HEK293 (cell line): ENCODE results near the gene FKBP8.

Source experiments
- BCL11A ChIP-seq: fragments of 450-650 bp; formaldehyde crosslinking; IDR thresholded peaks from 2 replicates; pipeline ENCODE4 v1.5.1; 2016; ENCODE audit warnings: low read depth, missing biosample characterization, missing genetic modification characterization
- CTCF ChIP-seq: fragments of 450-650 bp; formaldehyde crosslinking; IDR thresholded peaks from 2 replicates; pipeline ENCODE4 v1.5.1; 2016; ENCODE audit warnings: missing biosample characterization, missing genetic modification characterization
- ZBTB1 ChIP-seq: fragments of 450-650 bp; formaldehyde crosslinking; IDR thresholded peaks from 2 replicates; pipeline ENCODE4 v1.5.1; 2016; ENCODE audit warnings: missing biosample characterization, missing genetic modification characterization
- ZNF138 ChIP-seq: fragments of 450-650 bp; formaldehyde crosslinking; IDR thresholded peaks from 2 replicates; pipeline ENCODE4 v1.5.1; 2016; ENCODE audit warnings: missing biosample characterization, missing genetic modification characterization, borderline replicate concordance
- ZNF449 ChIP-seq: fragments of 450-650 bp; formaldehyde crosslinking; IDR thresholded peaks from 2 replicates; pipeline ENCODE4 v1.5.1; 2017; ENCODE audit warnings: missing biosample characterization, mild to moderate bottlenecking, missing genetic modification characterization, moderate library complexity

- TF ChIP-seq BCL11A (tag by site-specific recombination) (no peak), ZBTB1 (no peak), ZNF138 (tag by site-specific recombination) (no peak), ZNF449 (tag by site-specific recombination) (no peak), CTCF (tag by site-specific recombination) (no peak)
Measured at GRCh38 chr19:18503971-18504885, 39.1 kb downstream of the FKBP8 start.
